Forelimb muscle (tissue), 1 donor: Measurements from ENCODE around the gene MAEA. TPM values are rescaled to one million over a fixed set of nuclear protein-coding genes. Genes with fewer than 3 reads are reported as not detected.
"Not testable (repeated sequence)": the region's sequence is repeated elsewhere in the genome, so short reads cannot be mapped to it uniquely, and the experiment has no call there.

Source experiments
- DNase-seq: peaks from one replicate; pipeline ENCODE4 v3.0.0-alpha.2; 2013; ENCODE audit warnings: low read depth
- polyA plus RNA-seq: library from polyadenylated mRNA; unstranded; fragments of 120-200 nt; gene quantifications from one replicate; pipeline ENCODE4 v1.2.1, GENCODE V29; 2013; ENCODE audit not compliant: insufficient read length

The MAEA gene
- polyA plus RNA-seq, 1 donor = 39.5 TPM

- DNase-seq = no peak
These were observed 11.7 kb upstream of the MAEA start for GRCh38 chr4:1277667-1278665.

- no peak for DNase-seq
These were observed 10.4 kb upstream of the MAEA start for GRCh38 chr4:1279253-1279652.

- no peak for DNase-seq
These were observed 6.0 kb upstream of the MAEA start for GRCh38 chr4:1283711-1284110.

- DNase-seq = no peak
These were observed 4.4 kb upstream of the MAEA start for GRCh38 chr4:1285151-1285789.

- no peak for DNase-seq
These were observed 3.7 kb upstream of the MAEA start for GRCh38 chr4:1285790-1286553.

GRCh38 chr4:1288786-1289185, 905 bp upstream of the MAEA start:
- no peak for DNase-seq

- no peak for DNase-seq
These were observed 680 bp downstream of the MAEA start for GRCh38 chr4:1290165-1290977.

GRCh38 chr4:1291091-1291490, 1.4 kb downstream of the MAEA start:
- DNase-seq = no peak

GRCh38 chr4:1291996-1292702, 2.5 kb downstream of the MAEA start:
- DNase-seq = no peak

- DNase-seq = not testable (repeated sequence)
These were observed 3.0 kb downstream of the MAEA start for GRCh38 chr4:1292703-1293011.

- no peak for DNase-seq
These were observed 3.8 kb downstream of the MAEA start for GRCh38 chr4:1293531-1293941.

GRCh38 chr4:1293991-1294390, 4.3 kb downstream of the MAEA start:
- no peak for DNase-seq

GRCh38 chr4:1294424-1294823, 4.7 kb downstream of the MAEA start:
- DNase-seq = no peak

- no peak for DNase-seq
These were observed 5.2 kb downstream of the MAEA start for GRCh38 chr4:1294891-1295290.

GRCh38 chr4:1295405-1296055, 5.8 kb downstream of the MAEA start:
- no peak for DNase-seq

- DNase-seq = no peak
These were observed 6.8 kb downstream of the MAEA start for GRCh38 chr4:1296324-1297022.

- no peak for DNase-seq
These were observed 7.3 kb downstream of the MAEA start for GRCh38 chr4:1297023-1297395.

GRCh38 chr4:1297456-1298325, 8.0 kb downstream of the MAEA start:
- DNase-seq = no peak

- no peak for DNase-seq
These were observed 8.8 kb downstream of the MAEA start for GRCh38 chr4:1298461-1298860.
